Parathyroid adenoma (tissue), 2 donors: ENCODE data around the gene ANK3.

ENCODE experiments used
- H2AFZ ChIP-seq: fragments of 300-600 bp; sonication (generic); one replicate; pipeline ENCODE4 v1.7.0; 2017; ENCODE audit warnings: antibody characterized with exemption, mild to moderate bottlenecking
- H3K27ac ChIP-seq: fragments of 300-600 bp; sonication (generic); one replicate; pipeline ENCODE4 v1.7.0; 2017
- H3K27me3 ChIP-seq: fragments of 300-600 bp; sonication (generic); one replicate; pipeline ENCODE4 v1.7.0; 2017; ENCODE audit warnings: low read length; ENCODE audit not compliant: control insufficient read depth, insufficient read depth
- H3K36me3 ChIP-seq: fragments of 300-600 bp; sonication (generic); one replicate; pipeline ENCODE4 v1.7.0; 2017; ENCODE audit warnings: low read length; ENCODE audit not compliant: control insufficient read depth, insufficient read depth
- H3K4me1 ChIP-seq: fragments of 300-600 bp; sonication (generic); one replicate; pipeline ENCODE4 v1.7.0; 2017; ENCODE audit warnings: control low read depth
- H3K4me2 ChIP-seq: fragments of 300-600 bp; sonication (generic); one replicate; pipeline ENCODE4 v1.7.0; 2017; ENCODE audit warnings: low read length
- H3K4me3 ChIP-seq: fragments of 300-600 bp; sonication (generic); one replicate; pipeline ENCODE4 v1.7.0; 2017; ENCODE audit warnings: low read depth, low read length
- H3K79me2 ChIP-seq: fragments of 300-600 bp; sonication (generic); one replicate; pipeline ENCODE4 v1.7.0; 2017; ENCODE audit warnings: control low read depth
- H3K9ac ChIP-seq: fragments of 300-600 bp; sonication (generic); one replicate; pipeline ENCODE4 v1.7.0; 2017; ENCODE audit warnings: mild to moderate bottlenecking
- H3K9me3 ChIP-seq: fragments of 300-600 bp; sonication (generic); one replicate; pipeline ENCODE4 v1.7.0; 2017; ENCODE audit warnings: low read length; ENCODE audit not compliant: control insufficient read depth
- TF ChIP-seq, protein P1 (sequence below): fragments of 300-600 bp; sonication (generic); IDR thresholded peaks from one replicate; pipeline ENCODE4 v1.7.0; 2017; ENCODE audit warnings: antibody characterized with exemption, mild to moderate bottlenecking
- donor health status: primary hyperparathyroidism.

The ANK3 gene

GRCh38 chr10:60414877-60415585 lies 25.4 kb upstream of the ANK3 start:
- no peak overlapping the region for H2AFZ ChIP-seq
- TF ChIP-seq, protein P1, sequence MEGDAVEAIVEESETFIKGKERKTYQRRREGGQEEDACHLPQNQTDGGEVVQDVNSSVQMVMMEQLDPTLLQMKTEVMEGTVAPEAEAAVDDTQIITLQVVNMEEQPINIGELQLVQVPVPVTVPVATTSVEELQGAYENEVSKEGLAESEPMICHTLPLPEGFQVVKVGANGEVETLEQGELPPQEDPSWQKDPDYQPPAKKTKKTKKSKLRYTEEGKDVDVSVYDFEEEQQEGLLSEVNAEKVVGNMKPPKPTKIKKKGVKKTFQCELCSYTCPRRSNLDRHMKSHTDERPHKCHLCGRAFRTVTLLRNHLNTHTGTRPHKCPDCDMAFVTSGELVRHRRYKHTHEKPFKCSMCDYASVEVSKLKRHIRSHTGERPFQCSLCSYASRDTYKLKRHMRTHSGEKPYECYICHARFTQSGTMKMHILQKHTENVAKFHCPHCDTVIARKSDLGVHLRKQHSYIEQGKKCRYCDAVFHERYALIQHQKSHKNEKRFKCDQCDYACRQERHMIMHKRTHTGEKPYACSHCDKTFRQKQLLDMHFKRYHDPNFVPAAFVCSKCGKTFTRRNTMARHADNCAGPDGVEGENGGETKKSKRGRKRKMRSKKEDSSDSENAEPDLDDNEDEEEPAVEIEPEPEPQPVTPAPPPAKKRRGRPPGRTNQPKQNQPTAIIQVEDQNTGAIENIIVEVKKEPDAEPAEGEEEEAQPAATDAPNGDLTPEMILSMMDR = no peak
- no peak overlapping the region for H3K4me2 ChIP-seq
- no peaks in the 10 kb centered on the region for H3K79me2 ChIP-seq
- H3K9me3 ChIP-seq = no peaks in the 10 kb centered on the region
- H3K4me1 ChIP-seq = no peaks in the 10 kb centered on the region
- H3K27me3 ChIP-seq = no peaks in the 10 kb centered on the region
- H3K36me3 ChIP-seq = no peaks in the 10 kb centered on the region
- no peak overlapping the region for H3K4me3 ChIP-seq
- no peak overlapping the region for H3K9ac ChIP-seq
- H3K27ac ChIP-seq = no peak overlapping the region

GRCh38 chr10:60414111-60414510 lies 24.4 kb upstream of the ANK3 start:
- TF ChIP-seq, protein P1 = no peak
- H3K36me3 ChIP-seq = no peaks in the 10 kb centered on the region

DNA sequence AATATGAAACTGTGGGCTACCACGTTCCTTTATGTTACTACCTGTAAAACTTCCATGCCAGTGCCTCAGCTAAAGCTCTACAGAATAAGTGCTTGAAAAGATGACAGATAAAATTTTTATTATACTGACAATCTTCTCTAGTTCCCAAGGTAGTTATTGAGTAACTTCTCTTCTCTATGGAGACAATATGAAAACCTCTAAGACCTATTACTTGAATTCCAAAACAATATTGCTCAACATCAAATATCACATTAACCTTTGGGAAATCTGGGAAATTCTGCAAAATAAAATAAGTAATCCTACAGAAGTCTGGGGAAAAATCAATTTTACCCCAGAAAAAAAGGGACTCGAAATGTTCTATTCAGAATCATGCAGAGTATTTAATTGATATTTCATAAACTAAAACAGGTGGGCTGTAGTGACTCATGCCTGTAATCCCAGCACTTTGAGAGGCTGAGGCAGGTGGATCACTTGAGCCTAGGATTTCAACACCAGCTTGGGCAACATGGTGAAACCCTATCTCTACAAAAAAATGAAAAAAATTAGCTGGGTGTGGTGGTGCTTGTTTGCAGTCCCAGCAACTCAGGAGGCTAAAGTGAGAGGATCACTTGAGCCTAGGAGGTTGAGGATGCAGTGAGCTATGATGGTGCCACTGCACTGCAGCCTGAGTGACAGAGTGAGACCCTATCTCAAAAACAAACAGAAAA lies 23.8 kb upstream of the ANK3 start:
- Histone ChIP-seq H3K4me1 (no peaks in the 10 kb centered on the region), H2AFZ (no peak overlapping the region), H3K9me3 (no peaks in the 10 kb centered on the region), H3K27me3 (no peaks in the 10 kb centered on the region), H3K9ac (no peak overlapping the region), H3K36me3 (no peaks in the 10 kb centered on the region), H3K4me3 (no peak overlapping the region), H3K4me2 (no peak overlapping the region), H3K79me2 (no peaks in the 10 kb centered on the region), H3K27ac (no peak overlapping the region)
- TF ChIP-seq, protein P1 = no peak

More at GRCh38 chr10:60414111-60414510, 24.4 kb upstream of the ANK3 start:
- no peaks in the 10 kb centered on the region for H3K27me3 ChIP-seq
- H3K4me3 ChIP-seq = no peak overlapping the region
- H3K4me1 ChIP-seq = no peaks in the 10 kb centered on the region
- no peaks in the 10 kb centered on the region for H3K9me3 ChIP-seq
- H3K79me2 ChIP-seq = no peaks in the 10 kb centered on the region
- no peak overlapping the region for H3K27ac ChIP-seq
- H3K4me2 ChIP-seq = no peak overlapping the region
- no peak overlapping the region for H2AFZ ChIP-seq
- no peak overlapping the region for H3K9ac ChIP-seq

GRCh38 chr10:60410970-60411369 lies 21.3 kb upstream of the ANK3 start:
- no peaks in the 10 kb centered on the region for H3K36me3 ChIP-seq
- H3K4me3 ChIP-seq = no peak overlapping the region
- TF ChIP-seq, protein P1 = no peak
- H3K79me2 ChIP-seq = no peaks in the 10 kb centered on the region
- no peak overlapping the region for H2AFZ ChIP-seq
- H3K9ac ChIP-seq = no peak overlapping the region
- H3K4me1 ChIP-seq = no peaks in the 10 kb centered on the region
- no peaks in the 10 kb centered on the region for H3K27me3 ChIP-seq
- H3K27ac ChIP-seq = no peak overlapping the region
- H3K4me2 ChIP-seq = no peak overlapping the region
- no peaks in the 10 kb centered on the region for H3K9me3 ChIP-seq
